ENCODE data around the gene INSRR. TPM values are rescaled to one million over a fixed set of nuclear protein-coding genes. Genes with fewer than 3 reads are reported as not detected.

Gene INSRR
- total RNA-seq, 1 experiment from 2014 or later: not detected

GRCh38 chr1:156845953-156846545, 12.9 kb downstream of the INSRR start:
- Histone ChIP-seq H3K36me3 (ENCODE audit: control insufficient read depth, insufficient read depth, low read length) (no peaks in the 10 kb centered on the region), H3K4me3 (ENCODE audit: low read depth, low read length) (no peak overlapping the region), H3K4me1 (no peaks in the 10 kb centered on the region), H3K27me3 (replicated peaks; ENCODE audit: control insufficient read depth, insufficient read depth, low read length) (no peaks in the 10 kb centered on the region), H3K9me3 (no peaks in the 10 kb centered on the region)
- Mint-ChIP-seq H3K27me3 (ENCODE audit: insufficient read depth, unreplicated experiment) (peaks cover 4% of the 10 kb centered on the region), H3K4me1 (ENCODE audit: low read depth, unreplicated experiment) (no peaks in the 10 kb centered on the region), H3K36me3 (ENCODE audit: insufficient read depth, unreplicated experiment) (no peaks in the 10 kb centered on the region), H3K4me3 (ENCODE audit: unreplicated experiment) (no peak overlapping the region), H3K9me3 (ENCODE audit: unreplicated experiment) (peaks cover 10% of the 10 kb centered on the region), H3K27ac (ENCODE audit: unreplicated experiment) (no peak overlapping the region)
- BruUV-seq (replicated peaks): no TSS peak
- intact Hi-C loops (cut with micrococcal nuclease; ENCODE audit: unreplicated experiment): no loop called here
- POLR2A ChIA-PET: no interaction called here
- TF ChIP-seq CTCF (IDR thresholded peaks at IDR 0.05; ENCODE audit: insufficient read depth in 1 of 2, low read depth in 1 of 2, low read length in 1 of 2, severe bottlenecking in 1 of 2, unreplicated experiment in 1 of 2): no peak
- CTCF ChIA-PET: no interaction called here
- DNase-seq: no peak

GRCh38 chr1:156845055-156845952, 13.6 kb downstream of the INSRR start:
- TF ChIP-seq CTCF (IDR thresholded peaks at IDR 0.05; ENCODE audit: insufficient read depth in 1 of 2, low read depth in 1 of 2, low read length in 1 of 2, severe bottlenecking in 1 of 2, unreplicated experiment in 1 of 2): no peak
- CTCF ChIA-PET: no interaction called here
- Mint-ChIP-seq H3K4me3 (ENCODE audit: unreplicated experiment) (no peak overlapping the region), H3K4me1 (ENCODE audit: low read depth, unreplicated experiment) (no peaks in the 10 kb centered on the region), H3K9me3 (ENCODE audit: unreplicated experiment) (peaks cover 10% of the 10 kb centered on the region), H3K36me3 (ENCODE audit: insufficient read depth, unreplicated experiment) (no peaks in the 10 kb centered on the region), H3K27ac (ENCODE audit: unreplicated experiment) (no peak overlapping the region), H3K27me3 (ENCODE audit: insufficient read depth, unreplicated experiment) (peaks cover 8% of the 10 kb centered on the region)
- Histone ChIP-seq H3K27me3 (replicated peaks; ENCODE audit: control insufficient read depth, insufficient read depth, low read length) (no peaks in the 10 kb centered on the region), H3K4me3 (ENCODE audit: low read depth, low read length) (no peak overlapping the region), H3K9me3 (no peaks in the 10 kb centered on the region), H3K4me1 (no peaks in the 10 kb centered on the region), H3K36me3 (ENCODE audit: control insufficient read depth, insufficient read depth, low read length) (no peaks in the 10 kb centered on the region)
- no TSS peak for BruUV-seq (replicated peaks)
- intact Hi-C loops (cut with micrococcal nuclease; ENCODE audit: unreplicated experiment): no loop called here
- DNase-seq: no peak
- POLR2A ChIA-PET: no interaction called here

DNA sequence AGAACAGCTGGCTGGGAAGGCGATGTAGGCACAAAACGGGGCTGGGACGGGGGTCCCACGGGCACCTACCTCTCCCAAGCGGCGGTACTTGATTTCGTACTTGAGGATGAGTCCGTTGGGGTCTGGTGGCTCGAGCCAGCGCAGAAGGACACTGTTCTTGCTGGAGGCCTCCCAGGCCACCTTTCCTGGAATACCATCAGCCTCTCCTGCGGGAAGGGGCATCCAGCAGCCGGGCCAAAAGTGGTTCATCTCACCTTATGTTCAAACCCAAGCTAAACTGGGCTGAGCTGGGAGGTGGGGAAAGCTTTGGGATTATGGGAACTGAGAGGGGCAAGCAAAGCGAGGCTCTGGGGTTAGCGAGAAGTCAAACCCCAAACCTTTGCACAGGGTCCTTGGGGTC, 14.3 kb downstream of the INSRR start:
- no peak overlapping the region for H3K27ac Mint-ChIP-seq (ENCODE audit: unreplicated experiment)
- no peaks in the 10 kb centered on the region for H3K9me3 ChIP-seq
- intact Hi-C loops (cut with micrococcal nuclease; ENCODE audit: unreplicated experiment): no loop called here
- peaks cover 8% of the 10 kb centered on the region for H3K27me3 Mint-ChIP-seq (ENCODE audit: insufficient read depth, unreplicated experiment)
- no TSS peak for BruUV-seq (replicated peaks)
- no peaks in the 10 kb centered on the region for H3K4me1 ChIP-seq
- no peak overlapping the region for H3K4me3 Mint-ChIP-seq (ENCODE audit: unreplicated experiment)
- peaks cover 10% of the 10 kb centered on the region for H3K9me3 Mint-ChIP-seq (ENCODE audit: unreplicated experiment)
- ChIA-PET CTCF (no interaction called here), POLR2A (no interaction called here)
- no peaks in the 10 kb centered on the region for H3K27me3 ChIP-seq (replicated peaks; ENCODE audit: control insufficient read depth, insufficient read depth, low read length)
- no peak for DNase-seq
- H3K4me1 Mint-ChIP-seq (ENCODE audit: low read depth, unreplicated experiment): no peaks in the 10 kb centered on the region
- no peak for TF ChIP-seq CTCF (IDR thresholded peaks at IDR 0.05; ENCODE audit: insufficient read depth in 1 of 2, low read depth in 1 of 2, low read length in 1 of 2, severe bottlenecking in 1 of 2, unreplicated experiment in 1 of 2)
- no peaks in the 10 kb centered on the region for H3K36me3 ChIP-seq (ENCODE audit: control insufficient read depth, insufficient read depth, low read length)
- no peaks in the 10 kb centered on the region for H3K36me3 Mint-ChIP-seq (ENCODE audit: insufficient read depth, unreplicated experiment)
- H3K4me3 ChIP-seq (ENCODE audit: low read depth, low read length): no peak overlapping the region

All from Caco-2 (cell line).